ENCODE measurements around the gene GGT1. TPM values are rescaled to one million over a fixed set of nuclear protein-coding genes. Genes with fewer than 3 reads are reported as not detected.

The GGT1 gene
- total and polyA plus RNA-seq, 2 donors from 2014 or later = 153 to 169 TPM

- Histone ChIP-seq H3K36me3 (ENCODE audit: control insufficient read depth in 2 of 3, insufficient read depth in 3 of 3, low read length in 3 of 3) (peaks cover 0 to 12% (median 3%) of the 10 kb centered on the region in 3 donors), H3K27ac (ENCODE audit: low read depth in 2 of 2, low read length in 2 of 2) (no peak overlapping the region), H3K4me3 (ENCODE audit: low read length in 3 of 3) (no peak overlapping the region), H3K9me3 (ENCODE audit: control insufficient read depth in 2 of 3, insufficient read depth in 1 of 3, low read length in 3 of 3) (no peaks in the 10 kb centered on the region), H3K9ac (ENCODE audit: low read length in 3 of 3) (no peak overlapping the region), H3K27me3 (ENCODE audit: control insufficient read depth, insufficient read depth, low read length) (no peaks in the 10 kb centered on the region), H3K4me1 (ENCODE audit: control insufficient read depth in 2 of 3, insufficient read depth in 2 of 3, low read depth in 1 of 3, low read length in 3 of 3) (peaks cover under 1 to 13% (median 4%) of the 10 kb centered on the region in 3 donors)
- TF ChIP-seq CTCF (IDR thresholded peaks at IDR 0.05; ENCODE audit: borderline replicate concordance, extremely low read depth, insufficient read depth) = no peak
- FAIRE-seq = no peak
- DNase-seq = peak in 2 of 5 donors; percentile 58 to 65
- intact Hi-C loops (cut with DNase I) = no loop called here
Measured at GRCh38 chr22:24588757-24589481, 14.1 kb upstream of the GGT1 start.

DNA sequence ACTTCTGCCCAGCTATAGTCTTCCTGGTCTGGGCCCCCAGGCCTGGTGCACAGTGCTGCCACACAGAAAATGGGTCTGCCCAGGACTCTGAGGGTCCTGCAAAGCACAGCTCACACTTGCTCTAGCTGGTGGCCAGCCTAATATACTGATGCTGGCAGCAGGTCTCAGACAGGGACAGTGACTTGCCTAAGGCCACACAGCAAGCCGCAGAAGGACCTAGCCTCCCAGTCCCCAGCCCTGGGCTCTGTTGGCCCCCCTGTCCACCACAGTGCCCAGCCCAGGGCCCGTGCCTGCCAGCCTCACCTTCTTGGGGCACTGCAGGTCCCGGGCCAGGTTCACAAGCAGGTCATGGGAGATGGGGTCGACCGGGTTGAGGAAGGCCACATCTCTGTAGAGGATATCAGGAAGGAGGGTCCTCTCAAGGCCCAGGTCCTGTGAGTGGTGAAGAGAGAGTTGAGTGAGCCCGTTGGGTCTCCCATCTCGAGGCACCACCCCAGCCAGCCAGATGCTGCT lies 13.4 kb upstream of the GGT1 start:
- TF ChIP-seq CTCF (IDR thresholded peaks at IDR 0.05; ENCODE audit: borderline replicate concordance, extremely low read depth, insufficient read depth) = no peak
- Histone ChIP-seq H3K9me3 (ENCODE audit: control insufficient read depth in 2 of 3, insufficient read depth in 1 of 3, low read length in 3 of 3) (no peaks in the 10 kb centered on the region), H3K36me3 (ENCODE audit: control insufficient read depth in 2 of 3, insufficient read depth in 3 of 3, low read length in 3 of 3) (peaks cover 0 to 12% (median 3%) of the 10 kb centered on the region in 3 donors), H3K27ac (ENCODE audit: low read depth in 2 of 2, low read length in 2 of 2) (no peak overlapping the region), H3K9ac (ENCODE audit: low read length in 3 of 3) (no peak overlapping the region), H3K27me3 (ENCODE audit: control insufficient read depth, insufficient read depth, low read length) (no peaks in the 10 kb centered on the region), H3K4me3 (ENCODE audit: low read length in 3 of 3) (no peak overlapping the region), H3K4me1 (ENCODE audit: control insufficient read depth in 2 of 3, insufficient read depth in 2 of 3, low read depth in 1 of 3, low read length in 3 of 3) (peaks cover 0 to 19% (median 11%) of the 10 kb centered on the region in 3 donors)
- FAIRE-seq (no peak), DNase-seq (no peak)
- intact Hi-C loops (cut with DNase I) = no loop called here

- no peak for TF ChIP-seq CTCF (IDR thresholded peaks at IDR 0.05; ENCODE audit: borderline replicate concordance, extremely low read depth, insufficient read depth)
- no peak overlapping the region for H3K27ac ChIP-seq (ENCODE audit: low read depth in 2 of 2, low read length in 2 of 2)
Measured at GRCh38 chr22:24590596-24591173, 12.3 kb upstream of the GGT1 start.

More at GRCh38 chr22:24590596-24591173, 12.3 kb upstream of the GGT1 start:
- Histone ChIP-seq H3K27me3 (ENCODE audit: control insufficient read depth, insufficient read depth, low read length) (no peaks in the 10 kb centered on the region), H3K9me3 (ENCODE audit: control insufficient read depth in 2 of 3, insufficient read depth in 1 of 3, low read length in 3 of 3) (no peaks in the 10 kb centered on the region), H3K4me1 (ENCODE audit: control insufficient read depth in 2 of 3, insufficient read depth in 2 of 3, low read depth in 1 of 3, low read length in 3 of 3) (peaks cover 0 to 28% (median 15%) of the 10 kb centered on the region in 3 donors), H3K4me3 (ENCODE audit: low read length in 3 of 3) (no peak overlapping the region), H3K36me3 (ENCODE audit: control insufficient read depth in 2 of 3, insufficient read depth in 3 of 3, low read length in 3 of 3) (peaks cover 0 to 12% (median 3%) of the 10 kb centered on the region in 3 donors), H3K9ac (ENCODE audit: low read length in 3 of 3) (no peak overlapping the region)
- FAIRE-seq = no peak
- DNase-seq = no peak
- intact Hi-C loops (cut with DNase I) = no loop called here
